ENCODE results near the gene MFN2.

The MFN2 gene

DNA sequence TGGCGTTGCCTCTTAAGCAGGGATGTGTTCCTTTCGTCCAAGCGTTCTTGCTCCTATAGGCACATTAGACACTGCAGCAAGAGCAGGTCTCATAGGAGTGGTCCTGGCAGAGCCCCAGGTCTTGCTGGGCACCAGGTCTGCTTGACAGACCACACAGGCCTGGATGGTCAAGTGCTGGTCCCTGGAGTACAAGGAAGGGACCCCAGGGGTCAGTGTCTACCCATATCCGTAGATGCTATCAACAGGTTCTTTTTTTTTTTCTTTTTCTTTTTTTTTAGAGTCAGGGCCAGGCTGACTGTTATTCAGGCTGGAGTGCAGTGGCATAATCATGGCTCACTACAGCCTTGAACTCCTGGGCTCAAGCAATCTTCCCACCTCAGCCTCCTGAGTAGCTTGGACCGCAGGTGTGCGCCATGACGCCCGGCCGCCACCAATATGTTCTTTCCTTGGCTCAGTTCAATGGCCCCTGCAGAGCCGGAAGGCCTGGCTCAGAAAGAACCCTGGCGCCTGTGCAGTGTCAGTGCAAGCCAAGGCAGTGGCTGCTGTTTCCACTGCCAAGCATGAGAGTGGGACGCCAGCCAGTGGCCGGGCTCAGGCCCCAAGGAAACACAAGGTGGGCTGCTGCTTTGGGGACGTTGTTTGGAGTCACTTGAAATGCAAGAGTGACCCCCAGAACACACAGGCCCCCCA lies 72.9 kb downstream of the MFN2 start:
- peak; percentile 58 for DNase-seq

DNA sequence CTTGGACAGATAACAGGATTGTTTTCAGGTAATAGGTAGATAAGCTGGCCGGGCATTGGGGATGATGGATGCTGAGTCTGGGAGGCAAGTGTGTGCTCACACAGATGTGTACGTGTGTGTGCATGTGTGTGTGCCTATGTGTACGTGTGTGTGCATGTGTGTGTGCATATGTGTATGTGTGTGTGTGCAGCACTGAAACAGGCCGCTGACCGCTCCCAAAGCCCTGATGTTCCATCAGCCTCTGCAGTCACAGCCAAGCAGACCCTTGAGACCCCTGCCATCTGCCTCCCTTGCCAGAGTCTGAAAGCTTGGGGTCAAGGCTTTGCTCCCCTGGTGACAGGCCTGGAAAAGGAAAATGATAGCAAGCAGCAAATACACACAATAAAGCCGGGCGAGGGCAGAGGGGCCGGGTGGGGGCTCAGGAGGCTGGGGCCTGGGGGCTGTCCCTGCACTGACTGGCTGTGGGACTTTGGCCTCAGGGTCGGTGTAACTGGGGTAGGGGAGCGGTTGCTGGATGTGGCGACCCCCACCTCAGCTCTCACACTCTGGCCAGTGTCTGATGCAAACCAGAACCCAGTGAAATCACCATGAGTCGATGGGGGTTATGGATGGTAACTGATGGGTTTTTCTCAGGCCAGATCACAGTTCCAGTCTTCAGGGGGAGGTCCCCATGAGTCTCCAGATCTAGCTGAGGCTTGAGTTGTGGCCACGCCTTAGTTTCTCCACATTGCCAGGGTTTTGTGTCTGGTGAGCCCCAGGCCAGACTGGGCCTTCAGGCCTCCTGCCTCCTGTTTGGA lies 73.7 kb downstream of the MFN2 start:
- no peak for DNase-seq

DNA sequence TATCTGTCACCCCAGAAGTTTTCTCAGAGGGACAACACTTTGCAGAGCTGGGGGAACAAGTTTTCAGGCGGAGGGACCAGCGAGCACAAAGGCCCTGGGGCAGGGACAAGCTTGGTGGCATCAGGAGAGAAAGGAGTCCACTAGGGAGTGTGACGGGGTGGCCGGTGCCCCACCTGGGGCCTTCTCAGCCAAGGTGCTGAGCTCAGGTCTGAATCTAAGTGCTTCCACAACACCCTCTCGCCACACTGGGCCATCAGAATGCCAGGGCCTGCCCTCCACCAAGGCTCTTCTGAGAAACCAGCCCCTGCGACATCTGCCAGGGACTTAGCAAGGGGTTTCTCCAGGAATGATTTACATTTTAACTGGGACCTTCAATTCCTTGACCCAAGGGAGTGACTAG lies 75.0 kb downstream of the MFN2 start:
- no peak for DNase-seq

DNA sequence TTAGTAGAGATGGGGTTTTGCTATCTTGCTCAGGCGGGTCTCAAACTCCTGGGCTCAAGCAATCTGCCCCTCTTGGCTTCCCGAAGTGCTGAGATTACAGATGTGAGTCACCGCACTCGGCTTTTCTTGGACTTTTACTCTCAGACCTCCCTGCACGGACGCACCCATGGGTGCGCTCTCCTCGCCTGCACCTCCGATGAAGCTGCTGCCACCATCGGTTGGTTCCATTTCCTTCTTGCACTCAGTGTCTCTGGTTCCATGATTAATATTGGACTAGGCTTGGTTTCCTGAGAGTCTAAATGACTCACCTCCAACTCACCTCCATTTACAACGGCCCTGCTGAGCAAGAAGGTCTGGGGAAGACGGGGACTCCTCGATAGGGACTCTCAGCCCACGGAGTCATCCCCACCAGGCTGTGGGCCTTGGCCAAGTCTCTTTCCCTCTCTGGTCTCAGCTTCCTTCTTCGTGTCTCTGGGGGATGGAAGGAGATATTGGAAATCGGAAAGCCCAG lies 76.1 kb downstream of the MFN2 start:
- no peak for DNase-seq

DNA sequence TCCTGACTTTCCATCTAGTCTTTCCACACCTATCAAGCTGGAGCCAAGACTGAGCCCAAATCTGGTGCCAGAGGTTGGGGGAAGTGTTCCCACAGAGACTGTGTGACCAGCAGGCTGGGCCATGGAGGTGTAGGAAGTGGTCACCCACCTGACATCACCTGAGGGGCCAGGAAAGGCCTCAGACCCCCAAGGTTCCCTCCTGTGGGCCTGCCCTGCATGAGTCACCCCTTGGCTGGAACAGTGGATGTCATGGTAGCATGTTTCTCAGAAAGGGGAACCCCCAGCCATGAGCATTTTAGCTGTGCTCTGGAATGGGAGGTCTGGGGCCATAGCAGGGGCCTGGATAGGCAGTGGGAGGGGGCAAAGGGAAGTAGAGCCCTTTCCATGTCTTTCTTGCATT lies 77.1 kb downstream of the MFN2 start:
- DNase-seq: no peak

DNA sequence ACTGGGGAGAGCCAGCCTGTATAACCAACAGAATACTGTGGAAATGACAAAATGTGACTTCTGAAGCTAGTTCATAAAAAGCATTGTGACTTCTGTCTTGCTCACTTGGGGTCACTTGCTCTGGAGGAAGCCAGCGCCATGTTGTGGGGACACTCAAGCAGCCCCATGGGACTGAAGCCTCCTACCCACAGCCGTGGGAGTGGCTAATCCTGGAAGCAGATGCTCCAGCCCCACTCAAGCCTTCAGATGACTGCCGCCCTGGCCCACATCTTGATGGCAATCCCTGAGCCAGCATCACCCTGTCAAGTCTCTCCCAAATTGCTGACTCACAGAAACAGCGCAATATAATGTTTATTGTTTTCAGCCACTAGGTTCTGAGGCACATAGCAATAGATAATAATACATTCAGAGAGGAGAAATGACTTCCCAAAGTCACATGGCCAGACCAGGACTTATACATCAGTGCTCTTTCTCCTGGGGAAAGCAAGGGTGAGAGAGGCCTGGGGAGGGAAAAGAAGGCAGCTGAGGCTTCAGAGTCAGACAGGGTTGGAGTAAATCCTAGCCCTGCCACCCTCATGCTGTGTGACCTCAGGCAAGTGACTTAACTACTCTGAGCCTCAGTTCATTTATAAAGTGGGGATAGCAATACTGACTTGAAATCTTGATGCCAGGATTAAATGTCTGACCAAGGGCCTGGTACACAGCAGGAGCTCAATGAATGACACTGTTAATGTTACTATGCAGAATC lies 77.9 kb downstream of the MFN2 start:
- no peak for DNase-seq

DNA sequence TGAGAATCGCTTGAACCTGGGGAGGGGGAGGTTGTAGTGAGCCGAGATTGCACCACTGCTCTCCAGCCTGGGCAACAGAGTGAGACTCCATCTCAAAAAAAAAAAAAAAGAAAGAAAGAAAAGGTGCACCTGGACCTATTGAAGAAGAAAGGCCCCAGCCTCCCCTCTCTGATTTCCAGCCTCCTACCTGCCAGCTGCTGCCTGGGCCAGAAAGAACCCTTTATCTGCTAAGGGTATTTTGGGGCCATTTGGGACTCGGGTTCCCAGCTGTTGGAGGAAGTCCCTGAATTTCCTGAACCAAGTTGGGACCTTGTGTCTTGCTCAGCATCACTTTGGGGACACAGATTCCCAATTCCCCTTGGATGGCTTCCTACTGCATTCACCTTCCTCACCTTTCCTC lies 79.0 kb downstream of the MFN2 start:
- DNase-seq: no peak

DNA sequence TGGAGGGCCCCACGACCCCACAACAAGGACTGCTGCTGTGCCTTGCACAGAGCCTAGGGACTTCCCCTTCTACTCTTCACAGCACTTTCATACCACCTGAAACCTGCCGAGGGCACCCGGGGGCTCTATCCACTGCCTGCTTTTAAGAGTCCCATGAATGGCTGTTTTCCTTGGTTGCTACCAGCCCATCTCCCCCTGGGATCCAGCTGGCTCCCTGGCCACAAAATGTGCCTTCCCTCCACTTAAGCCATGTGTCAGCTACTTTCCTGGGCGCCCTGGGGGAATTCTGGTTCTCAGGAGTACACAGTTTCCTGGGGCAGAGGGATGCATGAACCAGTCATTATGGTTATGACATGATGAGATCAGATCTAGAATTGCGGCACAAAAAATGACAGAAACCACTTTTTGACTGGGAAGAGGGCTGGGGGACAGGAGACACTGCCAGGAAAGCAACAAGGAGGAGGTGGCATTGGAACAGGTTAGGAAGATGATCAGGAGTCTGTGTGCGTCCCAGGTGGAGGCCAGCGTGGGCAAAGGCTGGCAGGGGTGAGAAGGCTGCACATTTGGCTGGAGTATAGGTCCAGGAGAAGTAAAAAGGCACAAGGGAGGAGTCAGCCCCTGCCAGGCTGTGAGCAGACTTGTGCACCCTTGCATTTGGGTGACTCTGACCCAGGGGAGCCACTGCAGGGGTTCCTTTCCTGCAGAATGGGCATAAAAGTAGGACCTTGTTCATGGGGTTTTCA lies 79.6 kb downstream of the MFN2 start:
- DNase-seq: peak; percentile 46

DNA sequence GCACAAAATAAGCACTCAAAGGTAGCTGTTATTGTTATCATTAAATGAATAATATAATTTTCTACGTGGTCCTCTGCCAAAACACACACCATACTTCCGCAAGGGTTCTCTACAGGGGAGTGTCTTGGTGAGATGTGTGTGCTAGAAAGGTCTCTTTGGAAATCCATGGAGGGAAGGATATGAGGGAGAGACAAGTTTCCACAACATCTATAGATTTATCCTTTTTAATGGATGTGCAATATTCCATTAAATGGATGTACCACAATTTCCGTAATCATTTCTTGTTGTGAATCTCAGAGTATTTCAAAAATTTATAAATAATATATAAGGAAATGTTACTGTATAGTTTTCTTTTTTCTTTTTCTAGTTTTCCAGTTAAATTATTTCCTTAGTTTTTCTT lies 80.3 kb downstream of the MFN2 start:
- no peak for DNase-seq

Measured in left hindlimb (tissue), 1 donor.